Measurements from ENCODE around the gene SNRNP27. TPM values are rescaled to one million over a fixed set of nuclear protein-coding genes. Genes with fewer than 3 reads are reported as not detected.
A peak's percentile ranks its signal among the peaks of the same experiment; 100 is the strongest.
"Not testable (repeated sequence)": the region's sequence is repeated elsewhere in the genome, so short reads cannot be mapped to it uniquely, and the experiment has no call there.

Gene SNRNP27, protein sequence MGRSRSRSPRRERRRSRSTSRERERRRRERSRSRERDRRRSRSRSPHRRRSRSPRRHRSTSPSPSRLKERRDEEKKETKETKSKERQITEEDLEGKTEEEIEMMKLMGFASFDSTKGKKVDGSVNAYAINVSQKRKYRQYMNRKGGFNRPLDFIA
- 79.2 and 99.1 TPM in 2 replicates for total RNA-seq (2014; rRNA removed; shearing (Covaris generic); ENCODE audit: low replicate concordance)

DNA sequence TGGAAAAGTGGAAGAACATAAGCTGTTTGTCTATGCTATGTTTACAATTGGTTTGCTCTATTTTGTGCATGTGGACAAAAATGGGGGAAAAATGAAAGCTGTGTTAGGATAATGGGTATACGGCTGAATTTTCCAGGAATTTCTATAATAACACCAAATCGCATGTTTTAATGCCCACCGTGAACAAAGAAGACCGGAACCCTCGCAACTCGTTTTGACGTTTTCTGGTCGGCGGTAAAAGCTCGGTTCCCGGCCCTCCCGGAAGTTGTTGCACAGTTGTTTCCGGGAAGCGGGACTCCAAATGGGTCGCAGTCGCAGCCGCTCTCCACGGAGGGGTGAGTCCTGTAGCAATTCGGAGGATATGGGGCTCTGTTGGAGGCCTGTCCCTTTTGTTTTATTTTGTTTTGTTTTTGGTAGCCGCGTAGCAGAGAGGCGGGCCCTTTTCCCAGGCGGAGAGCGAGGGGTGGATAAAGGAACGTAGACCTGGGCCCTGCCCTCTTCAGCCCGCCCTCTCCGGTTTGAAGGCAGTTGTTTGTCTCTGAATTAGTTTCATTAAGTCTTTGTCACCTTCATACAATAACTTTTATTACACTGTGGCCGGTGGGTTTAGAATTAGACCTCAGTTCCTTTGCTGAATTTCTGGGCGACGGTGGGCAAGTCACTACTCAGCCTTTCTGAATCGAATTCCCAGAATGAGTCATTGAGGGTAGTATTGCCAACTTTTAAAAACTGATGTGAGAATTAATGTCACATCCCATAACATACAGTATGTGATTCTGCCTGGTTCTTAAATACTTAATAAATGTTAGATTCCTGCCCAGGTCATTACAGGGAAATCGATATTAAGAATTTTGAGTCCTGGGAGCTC is at the start of gene SNRNP27:
Gene SNRNP27 (plus strand): TSS at position 273 of the 868 bp plus-strand sequence. CDS start 29 bp downstream, at position 302.
- peak; percentile 71 for DNase-seq (ENCODE audit: low read depth)
- in situ Hi-C loops (cut with HindIII; ENCODE audit: low pct_unique_long_range_greater_than_20kb, low sequenced_read_pairs) = no loop called here

DNA sequence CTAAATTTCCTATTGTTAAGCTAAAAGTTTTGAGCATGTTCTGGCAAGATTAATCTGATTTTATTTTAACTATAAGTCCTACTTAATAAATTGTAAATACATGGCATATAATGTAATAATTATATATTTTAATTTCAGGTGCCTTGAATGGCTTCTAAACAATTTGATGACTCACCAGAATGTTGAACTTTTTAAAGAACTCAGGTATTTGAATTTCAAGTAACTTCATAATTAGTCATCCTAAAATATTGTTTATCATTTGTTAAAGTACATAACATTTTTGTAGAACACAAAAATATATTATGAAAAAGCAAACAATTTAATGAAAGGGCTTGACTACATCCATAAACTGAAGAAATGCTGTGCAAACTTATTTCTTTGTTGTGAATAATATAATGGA is 49.8 kb upstream of the SNRNP27 start:
- in situ Hi-C loops (cut with HindIII; ENCODE audit: low pct_unique_long_range_greater_than_20kb, low sequenced_read_pairs) = no loop called here

DNA sequence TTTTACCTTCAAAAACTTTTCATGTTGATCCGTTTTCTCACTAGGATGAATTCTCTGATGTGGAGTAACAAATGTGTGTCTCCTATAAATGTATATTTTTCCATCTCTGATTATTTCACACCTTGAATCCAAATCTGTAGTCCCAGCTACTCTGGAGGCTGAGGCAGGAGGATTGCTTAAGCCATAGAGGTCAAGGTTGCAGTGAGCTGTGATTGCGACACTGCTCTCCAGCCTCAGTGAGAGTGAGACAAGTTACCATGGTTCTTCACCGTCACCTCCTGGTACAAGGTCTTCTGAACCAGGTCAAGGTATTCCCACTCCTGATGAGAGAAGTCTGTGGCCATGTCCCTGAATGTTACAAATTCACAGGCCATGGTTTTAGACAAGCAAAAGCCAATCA is 49.2 kb upstream of the SNRNP27 start:
- in situ Hi-C loops (cut with HindIII; ENCODE audit: low pct_unique_long_range_greater_than_20kb, low sequenced_read_pairs) = no loop called here

More for the DNA sequence above, 49.8 kb upstream of the SNRNP27 start:
- DNase-seq (ENCODE audit: low read depth) = no peak

DNA sequence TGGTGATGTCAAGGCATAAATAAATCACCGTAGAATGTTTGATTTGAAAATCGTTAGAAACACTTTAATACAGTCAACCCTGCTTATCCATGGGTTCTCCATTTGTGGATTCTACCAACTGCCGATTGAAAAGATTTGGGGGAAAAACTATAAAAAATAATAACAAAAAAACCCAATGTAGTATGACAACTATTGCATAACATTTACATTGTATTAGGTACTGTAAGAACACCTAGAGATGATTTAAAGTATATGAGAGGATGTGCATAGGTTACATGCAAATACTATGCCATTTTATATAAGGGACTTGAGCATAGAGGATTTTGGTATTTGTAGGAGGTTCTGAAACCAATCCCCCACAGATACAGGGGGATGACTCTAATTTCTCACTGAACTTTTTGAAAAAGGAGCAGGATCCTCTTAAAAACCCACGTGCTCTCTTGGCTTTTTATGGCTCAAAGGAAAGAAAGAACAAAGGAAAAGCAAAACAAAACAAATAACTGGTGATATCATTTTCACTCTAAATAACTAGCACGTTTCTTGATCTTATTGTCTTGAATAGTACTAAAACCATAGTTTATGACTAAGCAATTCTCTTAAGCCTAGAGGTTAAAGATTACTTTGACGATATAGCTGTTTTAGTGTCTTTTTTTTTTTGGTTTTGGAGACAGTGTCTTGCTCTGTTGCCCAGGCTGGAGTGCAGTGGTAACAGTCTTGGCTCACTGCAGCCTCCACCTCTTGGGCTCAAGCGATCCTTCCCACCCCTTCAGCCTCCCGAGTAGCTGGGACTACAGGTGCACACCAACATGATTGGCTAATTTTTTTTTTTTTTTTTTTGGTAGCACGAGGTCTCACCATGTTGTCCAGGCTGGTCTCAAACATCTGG is 47.3 kb upstream of the SNRNP27 start:
- no peak for DNase-seq (ENCODE audit: low read depth)
- in situ Hi-C loops (cut with HindIII; ENCODE audit: low pct_unique_long_range_greater_than_20kb, low sequenced_read_pairs) = no loop called here

More for the DNA sequence above, 49.2 kb upstream of the SNRNP27 start:
- no peak for DNase-seq (ENCODE audit: low read depth)

DNA sequence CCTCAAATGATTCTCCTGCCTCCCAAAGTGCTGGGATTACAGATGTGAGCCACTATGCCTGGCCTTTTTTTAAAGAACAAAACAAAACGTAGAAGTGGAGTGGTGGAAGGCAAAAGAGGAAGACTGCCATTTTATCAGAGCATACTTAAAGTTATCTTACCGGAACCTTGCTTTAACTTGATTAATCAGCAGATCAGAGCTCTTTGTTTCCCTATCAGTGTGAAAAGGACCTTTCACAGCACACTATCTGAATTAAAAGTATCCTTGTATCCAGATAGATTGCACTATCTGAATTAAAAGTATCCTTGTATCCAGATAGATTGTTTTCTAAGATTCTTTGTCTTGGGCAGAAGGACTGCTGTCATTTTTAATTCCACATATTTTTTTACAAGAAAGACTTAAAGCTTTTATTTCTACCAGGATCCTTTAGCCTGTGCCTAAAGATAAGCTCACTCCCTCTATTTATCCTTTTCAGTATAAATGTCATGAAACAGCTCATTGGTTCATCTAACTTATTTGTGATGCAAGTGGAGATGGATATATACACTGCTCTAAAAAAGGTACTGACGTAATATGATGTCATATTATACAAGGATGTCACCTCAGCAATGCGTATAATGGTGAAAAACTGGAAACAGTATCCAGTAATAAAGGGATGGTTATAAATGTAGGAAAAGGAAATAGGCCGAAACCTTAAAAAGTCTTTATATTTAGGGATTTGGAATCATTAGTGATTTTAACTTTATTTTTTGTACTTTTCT is 46.5 kb upstream of the SNRNP27 start:
- in situ Hi-C loops (cut with HindIII; ENCODE audit: low pct_unique_long_range_greater_than_20kb, low sequenced_read_pairs) = no loop called here
- no peak for DNase-seq (ENCODE audit: low read depth)

DNA sequence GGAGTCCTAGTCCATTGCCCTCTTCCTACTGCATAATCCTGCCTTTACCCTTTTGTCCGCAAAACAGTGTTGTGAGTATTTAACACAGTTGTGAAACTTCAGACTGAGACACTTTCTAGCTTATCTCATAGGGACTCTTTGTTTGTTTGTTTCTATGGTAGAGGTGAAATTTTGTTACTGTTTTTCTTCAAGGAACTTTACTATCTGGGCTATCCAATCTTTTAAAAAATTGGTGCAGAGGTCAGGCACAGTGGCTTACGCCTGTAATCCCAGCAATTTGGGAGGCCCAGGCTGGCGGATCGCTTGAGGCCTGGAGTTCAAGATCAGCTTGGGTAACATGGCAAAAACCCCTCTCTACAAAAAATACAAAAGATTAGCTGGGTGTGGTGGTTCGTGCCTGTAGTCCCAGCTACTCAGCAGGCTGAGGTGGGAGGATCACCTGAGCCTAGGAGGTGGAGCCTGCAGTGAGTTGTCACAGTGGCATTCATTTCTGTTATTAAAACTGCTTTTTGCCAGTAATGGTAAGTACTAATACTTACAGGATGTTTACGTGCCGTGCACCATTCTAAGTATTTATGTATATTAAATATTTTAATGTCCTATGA is 45.5 kb upstream of the SNRNP27 start:
- no peak for DNase-seq (ENCODE audit: low read depth)
- in situ Hi-C loops (cut with HindIII; ENCODE audit: low pct_unique_long_range_greater_than_20kb, low sequenced_read_pairs) = no loop called here

DNA sequence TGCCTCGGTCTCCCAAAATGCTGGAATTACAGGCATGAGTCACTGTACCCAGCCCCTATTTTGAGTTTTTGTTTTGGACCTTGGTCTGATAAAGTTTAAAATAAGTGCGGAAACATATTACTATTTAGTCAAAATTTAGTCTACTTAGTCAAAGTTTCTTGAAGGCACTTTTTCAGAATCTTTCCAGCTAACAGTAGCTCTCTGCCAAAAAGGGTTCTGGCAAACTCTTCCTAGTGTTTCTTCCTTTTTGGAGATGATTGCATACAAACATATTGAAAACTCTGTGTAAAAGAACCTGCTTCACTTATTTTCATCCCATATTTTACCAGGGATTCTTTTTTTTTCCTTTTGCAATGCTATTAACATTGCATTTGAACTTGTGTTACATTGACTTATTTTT is 35.5 kb upstream of the SNRNP27 start:
- in situ Hi-C loops (cut with HindIII; ENCODE audit: low pct_unique_long_range_greater_than_20kb, low sequenced_read_pairs) = no loop called here
- no peak for DNase-seq (ENCODE audit: low read depth)

DNA sequence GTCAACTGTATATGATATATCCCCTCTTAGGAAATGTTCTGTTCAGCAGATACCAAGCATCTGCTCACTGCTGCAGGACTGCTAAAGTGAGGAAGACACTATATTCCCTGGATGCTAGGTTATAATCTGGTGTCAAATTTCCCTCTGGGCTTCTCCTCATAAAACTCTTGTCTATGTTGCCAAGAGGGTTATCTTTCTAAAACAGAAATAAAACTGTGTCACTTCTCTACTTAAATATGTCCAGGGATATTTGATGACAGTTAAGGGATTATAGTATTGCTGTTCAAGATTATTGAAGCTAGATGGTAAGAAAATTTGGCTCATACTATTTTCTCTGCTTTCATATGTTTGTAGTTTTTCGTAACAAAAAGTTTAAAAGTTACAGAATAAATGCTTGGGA is 30.5 kb upstream of the SNRNP27 start:
- DNase-seq (ENCODE audit: low read depth) = no peak
- in situ Hi-C loops (cut with HindIII; ENCODE audit: low pct_unique_long_range_greater_than_20kb, low sequenced_read_pairs) = no loop called here

DNA sequence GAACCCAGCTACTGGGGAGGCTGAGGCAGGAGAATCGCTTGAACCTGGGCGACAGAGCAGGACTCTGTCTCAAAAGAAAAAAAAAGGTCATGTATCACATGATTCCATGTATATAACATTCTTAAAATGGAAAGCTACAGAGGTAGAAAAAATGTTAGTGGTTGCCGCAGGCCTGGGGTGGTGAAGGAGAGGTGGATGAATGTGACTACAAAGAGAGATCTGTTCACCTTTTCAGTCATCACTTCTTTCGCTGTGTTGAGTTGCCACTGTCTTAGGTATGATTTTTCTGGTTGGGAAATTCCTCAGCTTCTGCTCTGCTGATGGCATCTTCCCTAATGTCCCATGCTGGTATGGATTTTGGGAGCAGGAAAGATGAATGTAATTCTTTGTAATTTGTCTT is 5.3 kb upstream of the SNRNP27 start:
- DNase-seq (ENCODE audit: low read depth) = no peak
- in situ Hi-C loops (cut with HindIII; ENCODE audit: low pct_unique_long_range_greater_than_20kb, low sequenced_read_pairs) = no loop called here

DNA sequence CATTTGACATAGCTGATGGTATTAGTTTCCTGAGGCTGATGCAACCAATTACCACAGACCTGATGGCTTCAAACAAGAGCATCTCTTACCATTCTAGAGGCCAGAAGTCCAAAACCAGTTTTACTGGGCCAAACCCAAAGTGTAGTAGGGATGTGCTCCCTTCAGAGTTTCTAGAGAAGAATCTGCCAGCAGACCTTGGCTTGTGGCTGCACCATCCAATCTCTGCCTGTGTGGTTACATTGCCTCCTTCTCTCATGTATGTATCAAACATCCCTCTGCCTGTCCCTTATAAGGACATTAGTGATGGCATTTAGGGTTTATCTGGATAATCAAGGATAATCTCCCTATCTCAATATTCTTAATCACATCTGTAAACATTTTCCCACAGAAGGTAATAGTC is 4.5 kb upstream of the SNRNP27 start:
- no peak for DNase-seq (ENCODE audit: low read depth)
- in situ Hi-C loops (cut with HindIII; ENCODE audit: low pct_unique_long_range_greater_than_20kb, low sequenced_read_pairs) = no loop called here

DNA sequence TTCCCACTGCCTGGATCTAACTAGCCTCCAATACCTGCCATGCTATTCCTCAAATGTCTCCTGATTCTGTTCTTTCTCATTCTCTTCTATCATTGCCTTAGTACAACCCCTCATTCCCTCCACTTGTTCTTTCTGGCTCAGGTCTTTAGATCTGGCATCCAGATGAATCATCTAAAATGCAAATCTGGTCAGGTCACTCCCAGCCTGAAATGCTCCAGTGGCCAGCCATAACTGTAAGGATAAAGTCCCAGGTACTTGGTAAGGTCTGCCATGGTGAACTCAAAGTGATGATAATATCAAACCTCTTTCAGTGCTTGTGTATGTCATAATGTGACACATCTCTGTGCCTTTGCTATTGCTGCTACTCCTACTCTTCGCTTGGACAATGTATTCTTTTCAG is 2.9 kb upstream of the SNRNP27 start:
- in situ Hi-C loops (cut with HindIII; ENCODE audit: low pct_unique_long_range_greater_than_20kb, low sequenced_read_pairs) = no loop called here
- DNase-seq (ENCODE audit: low read depth) = peak; percentile 37

DNA sequence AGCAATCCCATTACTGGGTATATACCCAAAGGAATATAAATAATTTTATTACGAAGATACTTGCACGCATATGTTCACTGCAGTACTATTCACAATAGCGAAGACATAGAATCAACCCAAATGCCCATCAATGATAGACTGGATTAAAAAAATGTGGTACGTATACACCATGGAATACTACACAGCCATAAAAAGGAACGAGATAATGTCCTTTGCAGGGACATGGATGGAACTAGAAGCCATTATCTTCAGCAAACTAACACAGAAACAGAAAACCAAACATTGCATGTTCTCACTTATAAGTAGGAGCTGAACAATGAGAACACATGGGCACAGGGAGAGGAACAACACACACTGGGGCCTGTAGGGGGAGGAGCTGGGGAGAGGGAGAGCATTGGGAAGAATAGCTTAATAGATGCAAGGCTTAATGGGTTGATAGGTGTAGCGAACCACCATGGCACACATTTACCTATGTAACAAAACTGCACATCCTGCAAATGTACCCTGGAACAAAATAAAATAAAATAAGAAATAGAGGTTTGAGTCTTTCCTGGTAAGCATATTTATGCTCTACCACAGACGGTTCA is 825 bp upstream of the SNRNP27 start:
- DNase-seq (ENCODE audit: low read depth); in situ Hi-C loops (cut with HindIII; ENCODE audit: low pct_unique_long_range_greater_than_20kb, low sequenced_read_pairs): not testable (repeated sequence)

DNA sequence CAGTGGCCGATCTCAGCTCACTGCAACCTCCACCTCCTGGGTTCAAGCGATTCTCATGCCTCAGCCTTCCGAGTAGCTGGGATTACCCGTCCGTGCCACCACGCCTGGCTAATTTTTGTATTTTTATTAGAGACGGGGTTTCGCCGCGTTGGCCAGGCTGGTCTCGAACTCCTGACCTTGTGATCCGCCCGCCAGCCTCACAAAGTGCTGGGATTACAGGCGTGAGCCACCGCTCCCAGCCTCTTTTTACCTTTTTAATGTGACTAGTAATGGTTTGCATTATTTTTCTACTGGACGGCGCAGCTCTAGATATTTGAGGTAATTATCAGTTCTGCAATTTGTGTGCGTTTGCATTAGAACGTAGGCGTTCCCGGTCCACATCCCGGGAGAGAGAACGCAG is 981 bp downstream of the SNRNP27 start:
- in situ Hi-C loops (cut with HindIII; ENCODE audit: low pct_unique_long_range_greater_than_20kb, low sequenced_read_pairs); DNase-seq (ENCODE audit: low read depth): not testable (repeated sequence)

DNA sequence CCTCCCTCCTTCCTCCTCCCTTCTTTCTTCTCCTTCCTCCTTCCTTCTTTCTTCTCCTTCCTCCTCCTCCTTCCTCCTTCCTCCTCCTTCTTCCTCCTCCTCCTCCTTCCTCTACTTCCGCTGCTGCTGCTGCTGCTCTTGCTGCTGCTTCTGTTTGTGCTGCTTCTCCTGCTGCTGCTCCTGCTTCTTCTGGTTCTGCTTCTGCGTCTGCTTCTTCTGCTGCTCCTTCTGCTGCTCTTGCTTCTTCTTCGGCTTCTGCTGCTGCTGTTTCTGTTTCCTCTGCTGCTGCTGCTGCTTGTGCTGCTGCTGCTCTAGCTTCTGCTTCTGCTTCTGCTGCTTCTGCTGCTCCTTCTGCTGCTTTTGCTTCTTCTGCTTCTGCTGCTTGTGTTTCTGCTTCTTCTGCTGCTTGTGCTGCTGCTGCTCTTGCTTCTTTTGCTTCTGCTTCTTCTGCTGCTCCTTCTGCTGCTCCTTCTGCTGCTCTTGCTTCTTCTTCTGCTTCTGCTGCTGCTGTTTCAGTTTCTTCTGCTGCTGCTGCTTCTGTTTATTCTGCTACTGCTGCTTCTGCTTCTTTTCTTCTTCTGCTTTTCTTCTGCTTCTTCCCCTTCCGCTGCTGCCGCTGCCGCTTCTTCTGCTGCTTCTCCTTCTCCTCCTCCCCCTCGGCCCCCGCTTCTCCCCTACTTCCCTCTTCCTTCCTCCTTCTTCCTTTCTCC is 8.6 kb downstream of the SNRNP27 start:
- DNase-seq (ENCODE audit: low read depth) = no peak
- in situ Hi-C loops (cut with HindIII; ENCODE audit: low pct_unique_long_range_greater_than_20kb, low sequenced_read_pairs) = no loop called here

DNA sequence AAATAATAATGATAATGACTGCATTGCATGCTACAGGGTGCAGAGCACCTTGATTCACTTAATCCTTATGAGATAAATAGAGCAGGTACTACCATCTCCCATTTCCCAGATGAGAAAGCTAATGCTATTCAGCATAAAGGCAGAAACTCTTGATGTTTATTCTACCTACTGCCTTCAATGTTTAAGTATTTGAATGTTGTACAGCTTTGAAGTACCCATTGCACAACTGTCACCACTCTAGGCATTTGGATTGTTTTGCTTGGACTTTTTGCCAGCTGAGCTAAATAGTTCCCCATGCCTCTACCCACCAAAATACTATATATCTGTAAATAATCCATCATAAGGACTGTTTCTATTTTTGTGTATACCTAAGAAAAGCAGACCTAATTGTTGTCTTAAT is 13.5 kb downstream of the SNRNP27 start:
- in situ Hi-C loops (cut with HindIII; ENCODE audit: low pct_unique_long_range_greater_than_20kb, low sequenced_read_pairs) = no loop called here
- no peak for DNase-seq (ENCODE audit: low read depth)

DNA sequence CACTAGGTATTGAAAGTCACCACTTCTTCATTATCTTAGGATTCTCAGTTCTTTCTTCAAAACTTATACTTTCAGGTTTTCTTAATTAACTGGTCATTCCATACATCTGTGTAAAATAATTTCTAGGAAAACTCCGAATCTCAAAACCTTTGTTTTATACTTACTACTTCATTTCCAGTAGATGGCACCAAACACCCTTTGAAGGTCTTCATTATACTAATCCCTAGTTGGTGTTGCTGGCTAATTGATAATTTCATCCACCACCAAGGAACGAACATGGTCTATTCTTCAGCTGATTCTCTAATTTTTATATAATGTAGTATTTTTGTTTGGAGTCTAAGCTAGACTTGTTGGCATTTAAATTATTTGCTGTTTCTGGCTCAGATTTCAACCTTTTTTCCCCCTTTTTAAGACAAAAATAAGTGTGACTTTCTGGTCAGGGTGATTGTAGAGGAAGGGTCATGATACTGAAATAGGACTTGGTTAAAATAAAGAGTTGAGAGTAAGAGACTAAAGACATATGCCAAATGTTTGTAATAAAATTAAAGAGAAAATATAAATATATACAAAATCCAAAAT is 18.3 kb downstream of the SNRNP27 start:
- no peak for DNase-seq (ENCODE audit: low read depth)
- in situ Hi-C loops (cut with HindIII; ENCODE audit: low pct_unique_long_range_greater_than_20kb, low sequenced_read_pairs) = no loop called here
